Endothelial cell of umbilical vein (primary cell): ENCODE measurements around the gene PDE1A. TPM values are rescaled to one million over a fixed set of nuclear protein-coding genes. Genes with fewer than 3 reads are reported as not detected.

Experiments
- BruUV-seq: library from RNA; stranded (reverse); fragments of 400-500 nt; replicated peaks from 2 replicates; lab custom pipeline; 2021; lab: Mats Ljungman, UMichigan
- CTCF ChIA-PET: fragments of 300-600, 350-600 bp; sonication (Branson Sonifier 250); formaldehyde crosslinking; loops from one replicate; lab custom pipeline; 2021; ENCODE audit warnings: antibody characterized with exemption, inconsistent platforms; lab: Charles Lee
- POLR2A ChIA-PET: fragments of 300-600, 350-600 bp; sonication (Branson Sonifier 250); formaldehyde crosslinking; loops from one replicate; lab custom pipeline; 2021; ENCODE audit warnings: antibody characterized with exemption, inconsistent platforms; lab: Charles Lee
- DNase-seq: peaks from one replicate; pipeline ENCODE4 v3.0.0-alpha.2; 2011; ENCODE audit warnings: low read depth, low spot score
- FAIRE-seq: peaks from 2 replicates; lab custom pipeline; 2011; peaks lifted over from hg19 to GRCh38; lab: Jason Lieb, UNC
- H2AFZ ChIP-seq: 2 replicates; pipeline ENCODE4 v1.6.0; 2012; ENCODE audit warnings: low read depth, low read length, control low read depth, inconsistent platforms
- H3K27ac ChIP-seq: 2 replicates; pipeline ENCODE4 v1.5.1; 2011; ENCODE audit warnings: low read depth, mild to moderate bottlenecking, control low read depth, low read length, moderate library complexity; ENCODE audit not compliant: insufficient read depth
- H3K27me3 ChIP-seq, 2 experiments: 2 replicates each; pipeline versions ENCODE4 v1.6.0 to v1.6.1; 2011; ENCODE audit warnings: low read length in 2 of 2, mixed read lengths in 1 of 2; ENCODE audit not compliant: control insufficient read depth in 2 of 2, insufficient read depth in 2 of 2
- H3K36me3 ChIP-seq, 2 experiments: 2 replicates in 1 of 2; 3 replicates in 1 of 2; pipeline ENCODE4 v1.5.1; 2011; ENCODE audit warnings: low read length in 2 of 2, mild to moderate bottlenecking in 1 of 2, moderate library complexity in 1 of 2; ENCODE audit not compliant: control insufficient read depth in 2 of 2, insufficient read depth in 2 of 2; ENCODE audit errors: extremely low read depth in 1 of 2
- H3K4me1 ChIP-seq: 3 replicates; pipeline ENCODE4 v1.5.1; 2011; ENCODE audit warnings: mild to moderate bottlenecking, low read length; ENCODE audit not compliant: control insufficient read depth, insufficient read depth; ENCODE audit errors: extremely low read depth
- H3K4me2 ChIP-seq: 2 replicates; pipeline ENCODE4 v1.6.1; 2011; ENCODE audit warnings: low read length, control low read depth, mixed read lengths; ENCODE audit not compliant: insufficient read depth
- H3K4me3 ChIP-seq, 3 experiments: fragments of 200-600 bp in 1 of 3; sonication (generic), shearing (Covaris generic) in 1 of 3; replicated peaks in 1 of 3; 2 replicates each; pipeline ENCODE4 v1.5.1; 2011 to 2016; ENCODE audit warnings: control low read depth in 3 of 3, low read length in 3 of 3, mild to moderate bottlenecking in 2 of 3, inconsistent platforms in 1 of 3, low read depth in 1 of 3, moderate library complexity in 1 of 3; ENCODE audit not compliant: insufficient read depth in 1 of 3
- H3K79me2 ChIP-seq: 2 replicates; pipeline ENCODE4 v1.6.0; 2012; ENCODE audit warnings: low read length, inconsistent platforms; ENCODE audit not compliant: control insufficient read depth, insufficient read depth
- H3K9ac ChIP-seq: replicated peaks from 2 replicates; pipeline ENCODE3; 2011; ENCODE audit warnings: low read length, control low read depth; ENCODE audit not compliant: insufficient read depth; ENCODE audit errors: extremely low read depth
- H3K9me1 ChIP-seq: replicated peaks from 3 replicates; pipeline ENCODE4 v1.6.0; 2011; ENCODE audit warnings: mild to moderate bottlenecking, low read length; ENCODE audit not compliant: control insufficient read depth, insufficient read depth; ENCODE audit errors: extremely low read depth
- H3K9me3 ChIP-seq: replicated peaks from 2 replicates; pipeline ENCODE4 v1.5.1; 2012; ENCODE audit warnings: low read length, inconsistent platforms; ENCODE audit not compliant: control insufficient read depth, insufficient read depth
- H4K20me1 ChIP-seq: replicated peaks from 2 replicates; pipeline ENCODE3; 2011; ENCODE audit warnings: mild to moderate bottlenecking, low read length; ENCODE audit not compliant: control insufficient read depth, insufficient read depth; ENCODE audit errors: extremely low read depth
- EZH2 ChIP-seq: IDR thresholded peaks from 2 replicates; pipeline ENCODE4 v1.6.1; 2012; ENCODE audit warnings: borderline replicate concordance, low read depth, mild to moderate bottlenecking, moderate library complexity, low read length, inconsistent platforms; ENCODE audit not compliant: severe bottlenecking
- FOS ChIP-seq: IDR thresholded peaks from 2 replicates; pipeline ENCODE4 v1.6.1; 2011; ENCODE audit warnings: mild to moderate bottlenecking, low read length, moderate library complexity, borderline replicate concordance; ENCODE audit not compliant: insufficient read depth
- GATA2 ChIP-seq: IDR thresholded peaks from 2 replicates; pipeline ENCODE4 v1.7.0; 2011; ENCODE audit warnings: low read depth, mild to moderate bottlenecking, moderate library complexity, mixed read lengths, low read length; ENCODE audit not compliant: insufficient read length, insufficient read depth
- JUN ChIP-seq: IDR thresholded peaks from 2 replicates; pipeline ENCODE4 v1.6.1; 2011; ENCODE audit warnings: borderline replicate concordance, low read depth; ENCODE audit not compliant: insufficient read length, insufficient read depth
- MYC ChIP-seq: IDR thresholded peaks from one replicate; pipeline ENCODE4 v1.6.1; 2011; ENCODE audit warnings: mild to moderate bottlenecking, low read depth, low read length
- POLR2A ChIP-seq: IDR thresholded peaks from 2 replicates; pipeline ENCODE4 v1.6.1; 2012; ENCODE audit warnings: low read depth, mild to moderate bottlenecking, control low read depth, low read length
- POLR2AphosphoS5 ChIP-seq: IDR thresholded peaks from 2 replicates; pipeline ENCODE4 v1.6.1; 2012; ENCODE audit warnings: low read depth, mild to moderate bottlenecking, control low read depth, low read length, moderate library complexity; ENCODE audit not compliant: insufficient read depth
- dilution Hi-C: fragments of 300-500 bp; cut with MboI; formaldehyde crosslinking; loops from one replicate; pipeline ENCODE4 v1.15.0; 2019; ENCODE audit warnings: low sequenced_read_pairs; ENCODE audit not compliant: extremely low pct_ligation_motif_present
- intact Hi-C: fragments of 100-400 bp; cut with micrococcal nuclease; formaldehyde crosslinking; loops from one replicate; pipeline ENCODE4 v1.10.0; 2022
- polyA plus RNA-seq, 4 experiments: library from polyadenylated mRNA; depleted of rRNA in 3 of 4; stranded (reverse) in 3 of 4; unstranded in 1 of 4; fragments of >200 nt; gene quantifications; 2 replicates each; pipeline versions ENCODE4 v1.2.1 to v1.2.3, GENCODE V29; 2011 to 2012; ENCODE audit warnings: missing spikeins in 1 of 4
- total RNA-seq: library from RNA; stranded (reverse); gene quantifications from 2 replicates; pipeline ENCODE4 v1.2.3, GENCODE V29; 2021
- TF ChIP-seq, protein P1 (sequence below): IDR thresholded peaks from 2 replicates; pipeline ENCODE4 v1.6.1; 2011; ENCODE audit not compliant: insufficient read depth, insufficient read length
- TF ChIP-seq, protein P2 (sequence below), 2 donors: IDR thresholded peaks; 1 replicate in 1 of 2; 2 replicates in 1 of 2; pipeline ENCODE4 v1.5.1; 2011; ENCODE audit warnings: low read length in 2 of 2, mild to moderate bottlenecking in 2 of 2, moderate library complexity in 2 of 2, control low read depth in 1 of 2, inconsistent platforms in 1 of 2, low read depth in 1 of 2; ENCODE audit not compliant: insufficient read depth in 1 of 2; ENCODE audit errors: extremely low read depth in 1 of 2

PDE1A gene
- total and polyA plus RNA-seq, 2 donors (not counting 3 experiments of a cell fraction or from before 2014, with no cell fraction given): 0.43 to 0.49 TPM

DNA sequence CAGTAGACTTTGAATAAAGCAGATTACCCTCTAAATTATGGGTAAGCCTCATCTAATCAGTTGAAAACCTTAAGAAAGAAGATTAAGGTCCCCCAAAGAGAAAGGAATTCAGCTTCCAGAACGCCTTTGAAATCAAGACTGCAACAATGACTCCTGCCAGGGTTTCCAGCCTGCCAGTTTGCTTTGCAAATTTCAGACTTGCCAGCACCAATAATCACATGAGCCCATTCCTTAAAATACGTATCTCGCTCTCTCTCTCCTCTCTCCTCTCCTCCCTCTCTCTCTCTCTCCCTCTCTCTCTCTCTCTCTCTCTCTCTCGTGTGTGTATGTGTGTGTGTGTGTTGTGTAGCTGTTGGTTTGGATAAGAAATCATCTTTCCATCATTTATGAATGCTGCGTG, 184.2 kb downstream of the PDE1A start:
- Histone ChIP-seq H3K79me2 (no peaks in the 10 kb centered on the region), H3K9ac (no peak overlapping the region), H3K27ac (no peak overlapping the region), H2AFZ (no peak overlapping the region), H3K4me1 (peaks cover 4% of the 10 kb centered on the region), H3K4me2 (no peak overlapping the region), H3K9me1 (no peaks in the 10 kb centered on the region), H4K20me1 (no peaks in the 10 kb centered on the region), H3K9me3 (no peaks in the 10 kb centered on the region), H3K27me3 (no peaks in the 10 kb centered on the region), H3K36me3 (no peaks in the 10 kb centered on the region), H3K4me3 (no peak overlapping the region)
- CTCF ChIA-PET: interaction anchor here (4.6 kb wide), 1 partner anchor 406 kb away, joined by 76 read pairs; no protein-coding TSS in a partner anchor
- FAIRE-seq (no peak), DNase-seq (no peak)
- POLR2A ChIA-PET: no interaction called here
- BruUV-seq: no TSS peak
- intact Hi-C loops (loop anchor here (5.0 kb wide), 1 partner anchor 55 kb away; no protein-coding TSS in a partner anchor), dilution Hi-C loops (no loop called here)
- no peak for TF ChIP-seq MYC
- no peak for TF ChIP-seq POLR2A
- TF ChIP-seq, protein P1, sequence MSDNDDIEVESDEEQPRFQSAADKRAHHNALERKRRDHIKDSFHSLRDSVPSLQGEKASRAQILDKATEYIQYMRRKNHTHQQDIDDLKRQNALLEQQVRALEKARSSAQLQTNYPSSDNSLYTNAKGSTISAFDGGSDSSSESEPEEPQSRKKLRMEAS: no peak
- TF ChIP-seq POLR2AphosphoS5: no peak
- TF ChIP-seq GATA2: no peak
- TF ChIP-seq FOS: no peak
- TF ChIP-seq, protein P2, sequence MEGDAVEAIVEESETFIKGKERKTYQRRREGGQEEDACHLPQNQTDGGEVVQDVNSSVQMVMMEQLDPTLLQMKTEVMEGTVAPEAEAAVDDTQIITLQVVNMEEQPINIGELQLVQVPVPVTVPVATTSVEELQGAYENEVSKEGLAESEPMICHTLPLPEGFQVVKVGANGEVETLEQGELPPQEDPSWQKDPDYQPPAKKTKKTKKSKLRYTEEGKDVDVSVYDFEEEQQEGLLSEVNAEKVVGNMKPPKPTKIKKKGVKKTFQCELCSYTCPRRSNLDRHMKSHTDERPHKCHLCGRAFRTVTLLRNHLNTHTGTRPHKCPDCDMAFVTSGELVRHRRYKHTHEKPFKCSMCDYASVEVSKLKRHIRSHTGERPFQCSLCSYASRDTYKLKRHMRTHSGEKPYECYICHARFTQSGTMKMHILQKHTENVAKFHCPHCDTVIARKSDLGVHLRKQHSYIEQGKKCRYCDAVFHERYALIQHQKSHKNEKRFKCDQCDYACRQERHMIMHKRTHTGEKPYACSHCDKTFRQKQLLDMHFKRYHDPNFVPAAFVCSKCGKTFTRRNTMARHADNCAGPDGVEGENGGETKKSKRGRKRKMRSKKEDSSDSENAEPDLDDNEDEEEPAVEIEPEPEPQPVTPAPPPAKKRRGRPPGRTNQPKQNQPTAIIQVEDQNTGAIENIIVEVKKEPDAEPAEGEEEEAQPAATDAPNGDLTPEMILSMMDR (IDR thresholded peaks at IDR 0.05; ENCODE audit: extremely low read depth in 1 of 2, insufficient read depth in 1 of 2, low read depth in 1 of 2, low read length in 2 of 2): no peak
- TF ChIP-seq EZH2: no peak
- no peak for TF ChIP-seq JUN
